Heart left ventricle (tissue), 13 donors: Measurements from ENCODE around the gene BBS4.

Experiments used
- POLR2A ChIP-seq, 2 donors: fragments of 450-650 bp; IDR thresholded peaks; one replicate each; pipeline ENCODE4 v1.6.1; 2017; ENCODE audit warnings: antibody characterized with exemption in 2 of 2, mild to moderate bottlenecking in 2 of 2, moderate library complexity in 2 of 2
- TF ChIP-seq, protein P1 (sequence below), 12 donors: fragments of 200-600 bp; sonication (generic) in 4 of 12; IDR thresholded peaks; one replicate each; pipeline versions ENCODE4 v1.5.0 to v1.8.0; 2018 to 2022; ENCODE audit warnings: antibody characterized with exemption in 12 of 12, mild to moderate bottlenecking in 5 of 12
- donor health status: ischemic (EF 13 %, LVEDD 7.1; RV severe dilation, severe dysfunction).
- donor health status: DM: no; HTN: yes; CAD: no.
- donor health status: DM: no; HTN: no; CAD: no.
- donor health status: ischemic (EF 25% LVEDD 6.9; RV normal size, moderate dysfunction).
- donor health status: ischemic (EF 25% LVEDD 5.7; RV mildly dilated, moderate dysfunction).
- donor health status: ischemic (EF 35%, LVEDD 5.7; RV mildly dilated, moderate dysfunction).
- donor health status: nonischemic (EF 11% LVEDD 7.7; RV severe dilation, severe dysfunction).
- donor health status: DM: yes; HTN: yes; CAD: no.
- donor health status: PGD.
- donor health status: ischemic (EF 29% LVEDD 5.4; RV normal size, mild dysfunction).
- donor health status: nonischemic (EF 23%, LVEDD 6.1; RV moderate dilation, normal function).

DNA sequence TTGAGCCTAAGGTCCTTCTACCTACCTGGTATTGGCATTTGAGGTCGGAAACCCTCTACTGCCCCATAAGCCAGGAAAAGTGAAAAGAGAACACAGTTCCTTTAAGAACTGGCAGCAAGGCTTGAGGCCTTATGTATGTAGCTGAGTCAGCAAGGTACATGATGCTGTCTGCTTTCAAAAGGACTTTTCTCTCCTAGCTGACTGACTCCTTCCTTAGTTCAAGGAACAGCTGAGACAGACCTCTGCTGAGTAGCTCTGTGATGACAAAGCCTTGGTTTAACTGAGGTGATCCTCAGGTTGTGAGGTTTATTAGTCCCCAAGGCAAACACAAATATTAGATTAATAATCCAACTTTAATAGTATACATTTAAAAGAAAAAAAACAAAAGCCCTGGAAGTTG, 51.7 kb downstream of the BBS4 start:
- TF ChIP-seq, protein P1, sequence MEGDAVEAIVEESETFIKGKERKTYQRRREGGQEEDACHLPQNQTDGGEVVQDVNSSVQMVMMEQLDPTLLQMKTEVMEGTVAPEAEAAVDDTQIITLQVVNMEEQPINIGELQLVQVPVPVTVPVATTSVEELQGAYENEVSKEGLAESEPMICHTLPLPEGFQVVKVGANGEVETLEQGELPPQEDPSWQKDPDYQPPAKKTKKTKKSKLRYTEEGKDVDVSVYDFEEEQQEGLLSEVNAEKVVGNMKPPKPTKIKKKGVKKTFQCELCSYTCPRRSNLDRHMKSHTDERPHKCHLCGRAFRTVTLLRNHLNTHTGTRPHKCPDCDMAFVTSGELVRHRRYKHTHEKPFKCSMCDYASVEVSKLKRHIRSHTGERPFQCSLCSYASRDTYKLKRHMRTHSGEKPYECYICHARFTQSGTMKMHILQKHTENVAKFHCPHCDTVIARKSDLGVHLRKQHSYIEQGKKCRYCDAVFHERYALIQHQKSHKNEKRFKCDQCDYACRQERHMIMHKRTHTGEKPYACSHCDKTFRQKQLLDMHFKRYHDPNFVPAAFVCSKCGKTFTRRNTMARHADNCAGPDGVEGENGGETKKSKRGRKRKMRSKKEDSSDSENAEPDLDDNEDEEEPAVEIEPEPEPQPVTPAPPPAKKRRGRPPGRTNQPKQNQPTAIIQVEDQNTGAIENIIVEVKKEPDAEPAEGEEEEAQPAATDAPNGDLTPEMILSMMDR (IDR thresholded peaks at IDR 0.05): no peak
- no peak for TF ChIP-seq POLR2A (IDR thresholded peaks at IDR 0.05)
